Measurements from ENCODE around the gene TBC1D1.
A peak's percentile ranks its signal among the peaks of the same experiment; 100 is the strongest.

Gene TBC1D1

DNA sequence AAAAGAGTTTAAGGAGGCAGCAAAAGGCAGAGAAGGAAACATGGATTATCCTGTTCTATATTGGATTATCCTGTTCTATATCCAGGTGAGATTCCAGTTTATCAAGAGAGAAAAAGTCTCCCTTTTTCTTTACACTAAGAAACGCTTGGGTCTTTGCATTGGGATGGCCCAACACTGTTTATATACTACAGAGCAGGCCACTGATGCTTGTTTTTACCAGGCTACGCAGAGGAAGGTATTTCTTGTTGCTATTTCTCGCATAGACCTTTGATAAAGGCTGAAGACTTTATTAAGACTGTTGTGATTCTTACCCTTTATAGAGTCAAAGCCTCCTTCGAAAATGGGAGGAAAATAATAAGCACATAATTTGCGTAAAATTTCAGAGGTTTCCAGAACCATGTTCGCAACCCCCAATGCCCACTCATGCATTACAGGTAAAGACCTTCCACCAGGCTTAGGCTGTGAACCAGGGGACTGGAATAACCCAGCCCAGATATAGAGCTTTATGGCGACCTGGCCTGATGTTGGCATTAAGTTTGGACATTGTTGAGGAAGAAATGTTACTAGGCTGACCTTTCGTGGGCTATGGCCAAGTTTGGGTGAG, 287.6 kb downstream of the TBC1D1 start:
- no peak for DNase-seq

- peak; percentile 78 for DNase-seq
Observed at GRCh38 chr4:38179690-38180377, 288.9 kb downstream of the TBC1D1 start.

DNA sequence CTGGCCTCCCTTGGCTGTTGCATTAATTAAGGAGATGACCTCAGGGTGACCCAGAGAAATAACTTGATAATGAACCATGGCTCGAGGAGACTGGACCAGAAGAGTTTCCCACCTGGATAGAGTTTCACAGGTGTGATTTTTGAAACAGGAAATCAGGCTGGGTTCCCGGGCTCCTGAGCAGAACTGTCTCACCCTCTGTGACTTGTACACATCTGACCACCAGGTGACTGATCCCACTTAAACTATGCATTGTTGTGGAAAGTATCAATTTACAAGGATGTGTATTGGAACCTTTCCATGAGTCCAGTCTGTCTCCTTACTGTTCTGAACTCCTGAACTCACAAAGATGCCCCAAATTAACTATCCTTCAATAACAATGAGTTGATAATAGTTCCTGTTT, 289.6 kb downstream of the TBC1D1 start:
- no peak for DNase-seq

GRCh38 chr4:38181286-38181685, 290.4 kb downstream of the TBC1D1 start:
- DNase-seq: no peak

DNA sequence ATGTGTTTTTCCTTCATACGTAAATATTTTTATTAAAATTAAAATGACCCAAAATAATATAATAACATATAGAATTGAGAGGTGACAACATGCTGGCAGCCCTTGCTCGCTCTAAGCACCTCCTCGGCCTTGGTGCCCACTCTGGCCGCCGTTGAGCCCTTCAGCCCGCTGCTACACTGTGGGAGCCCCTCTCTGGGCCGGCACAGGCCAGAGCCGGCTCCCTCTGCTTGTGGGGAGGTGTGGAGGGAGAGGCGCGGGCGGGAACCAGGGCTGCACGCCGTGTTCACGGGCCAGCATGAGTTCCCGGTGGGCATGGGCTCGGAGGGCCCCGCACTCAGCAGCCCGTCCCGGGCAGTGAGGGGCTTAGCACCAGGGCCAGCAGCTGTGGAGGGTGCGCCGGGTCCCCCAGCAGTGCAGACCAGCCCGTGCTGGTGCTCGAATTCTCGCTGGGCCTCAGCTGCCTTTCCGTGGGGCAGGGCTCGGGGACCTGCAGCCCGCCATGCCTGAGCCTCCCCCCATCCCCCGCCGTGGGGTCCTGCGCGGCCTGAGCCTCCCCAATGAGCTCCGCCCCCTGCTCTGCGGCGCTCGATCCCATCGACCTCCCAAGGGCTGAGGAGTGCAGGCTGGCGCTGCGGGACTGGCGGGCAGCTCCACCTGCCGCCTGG, 291.6 kb downstream of the TBC1D1 start:
- DNase-seq: no peak

GRCh38 chr4:38184404-38184803, 293.5 kb downstream of the TBC1D1 start:
- no peak for DNase-seq

DNA sequence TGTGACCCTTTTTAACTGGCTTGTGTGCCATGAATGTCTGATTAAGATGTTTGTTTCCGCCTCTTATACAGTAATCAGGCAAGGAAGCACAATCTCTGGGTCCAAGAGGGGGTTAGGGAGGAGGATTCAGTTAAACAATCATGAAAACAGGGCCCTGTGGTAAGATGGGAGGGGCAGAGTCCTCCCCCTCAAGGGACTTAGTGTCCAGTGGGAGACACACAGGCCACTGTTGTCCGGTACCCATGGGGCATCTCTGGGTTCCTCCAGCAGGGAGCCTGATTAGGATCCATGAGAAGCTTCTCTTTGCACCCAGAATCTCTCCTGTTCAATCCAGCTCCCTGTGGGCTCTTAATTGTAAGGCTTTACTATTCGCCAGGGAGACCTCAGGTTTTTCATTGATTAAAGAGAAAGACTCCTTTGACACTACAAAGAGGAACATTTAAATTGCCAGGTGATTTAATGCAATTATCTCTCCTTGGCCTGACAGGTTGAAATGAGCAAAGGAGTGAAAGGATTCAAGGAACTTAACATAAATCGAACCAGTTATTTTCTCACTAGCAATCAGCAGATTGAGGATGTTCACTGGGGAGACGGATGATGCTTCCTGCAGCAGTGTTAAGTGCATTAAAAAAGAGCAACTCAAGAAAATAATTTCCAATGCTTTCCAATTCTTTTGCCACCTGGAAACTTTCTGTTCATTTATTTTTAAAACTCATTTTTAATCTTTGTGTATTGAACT, 294.7 kb downstream of the TBC1D1 start:
- DNase-seq: no peak

GRCh38 chr4:38188136-38188535, 297.3 kb downstream of the TBC1D1 start:
- DNase-seq: no peak

- no peak for DNase-seq
Observed at GRCh38 chr4:38188631-38189101, 297.8 kb downstream of the TBC1D1 start.

Measured in fibroblast of skin of right quadriceps (primary cell).